Pancreas (tissue), 10 donors: ENCODE measurements around the gene TMEM255B. TPM values are rescaled to one million over a fixed set of nuclear protein-coding genes. Genes with fewer than 3 reads are reported as not detected.
A peak's percentile ranks its signal among the peaks of the same experiment; 100 is the strongest.

Experiments
- ATAC-seq, 4 donors: fragments of 200-7000 bp; cut with Tn5 transposase; one replicate each; pipeline versions ENCODE4 v1.8.0 to v1.9.1; 2020; ENCODE audit warnings: mild to moderate bottlenecking in 4 of 4, moderate library complexity in 4 of 4
- DNase-seq, 6 donors: peaks; one replicate each; pipeline ENCODE4 v3.0.0-alpha.2; 2020
- FAIRE-seq: peaks from 2 replicates; lab custom pipeline; 2012; peaks lifted over from hg19 to GRCh38; lab: Jason Lieb, UNC
- H3K27ac ChIP-seq, 4 donors: fragments of 200-600 bp; sonication (generic); 1 replicate in 3 of 4; 2 replicates in 1 of 4; pipeline versions ENCODE4 v1.5.0 to v1.8.0; 2020
- H3K27me3 ChIP-seq, 4 donors: fragments of 200-600 bp; one replicate each; pipeline ENCODE4 v1.8.0; 2021
- H3K36me3 ChIP-seq, 3 donors: fragments of 200-600 bp; sonication (generic) in 1 of 3; one replicate each; pipeline versions ENCODE4 v1.5.0 to v1.8.0; 2020 to 2021
- H3K4me1 ChIP-seq, 3 donors: fragments of 200-600 bp; one replicate each; pipeline ENCODE4 v1.8.0; 2021
- H3K4me3 ChIP-seq, 4 donors: fragments of 200-600 bp; sonication (generic) in 2 of 4; one replicate each; pipeline versions ENCODE4 v1.5.0 to v1.8.0; 2020 to 2021
- H3K9me3 ChIP-seq, 4 donors: fragments of 200-600 bp; one replicate each; pipeline ENCODE4 v1.8.0; 2021
- CTCF ChIP-seq, 4 donors: fragments of 200-600 bp; sonication (generic) in 3 of 4; IDR thresholded peaks; one replicate each; pipeline versions ENCODE4 v1.5.0 to v1.8.0; 2021; ENCODE audit warnings: antibody characterized with exemption in 4 of 4
- WGBS, 2 donors: extraction: QIAGEN DNeasy Blood & Tissue Kit; methylation state at CpG; one replicate each; pipeline ENCODE4 v1.1.7; 2013; 5-methylcytosine and 5-hydroxymethylcytosine counted together
- intact Hi-C, 3 donors: fragments of 100-400 bp; cut with DNase I; formaldehyde crosslinking; loops; one replicate each; pipeline versions ENCODE4 v1.11.1 to v1.14.2; 2022
- polyA plus RNA-seq, 2 donors: library from polyadenylated mRNA; stranded (reverse); fragments of 200-250 nt; gene quantifications; one replicate each; pipeline ENCODE4 v1.2.3, GENCODE V29; 2013
- total RNA-seq, 6 donors: library from RNA; stranded (reverse); fragmentation: NEBNext Ultra II Directional in 4 of 6; extraction: Animal tissue kit (Norgen Biotek cat#: 25700) in 4 of 6; gene quantifications; one replicate each; pipeline versions ENCODE4 v1.2.1 to v1.2.4, GENCODE V29; 2021 to 2023
- donor health status: healthy with polysubstance abuse.
- donor health status: DM: no; HTN: no; CAD: no; lungs with moderate emphysema.
- donor health status: DM: no; HTN: no; CAD: no.
- donor health status: control.
- donor health status: control.
- donor health status: Bipolar disorder and iron deficiency.
- donor health status: DM: yes; HTN: yes; CAD: no.
- donor health status: DM: no; HTN: no; CAD: no.
- donor health status: DM: no; HTN: no; CAD: no.
- donor health status: DM: yes; HTN: yes; CAD: no.

Gene TMEM255B
- total and polyA plus RNA-seq, 8 donors, result 1.8 to 17.9 (median 4.4) TPM

GRCh38 chr13:113735194-113735593 is 23.8 kb upstream of the TMEM255B start:
- no peak for FAIRE-seq
- Histone ChIP-seq H3K27me3 (no peaks in the 10 kb centered on the region), H3K4me1 (no peaks in the 10 kb centered on the region), H3K27ac (no peak overlapping the region), H3K4me3 (no peak overlapping the region), H3K36me3 (no peaks in the 10 kb centered on the region), H3K9me3 (no peaks in the 10 kb centered on the region)
- 71 to 85% methylated on average over 26 of the region's 26 CpGs for WGBS, 2 donors
- TF ChIP-seq CTCF (IDR thresholded peaks at IDR 0.05), result no peak
- DNase-seq, result peak in 2 of 6 donors; percentile 54 to 56
- ATAC-seq, result no peak
- intact Hi-C loops, result no loop called here

- no peaks in the 10 kb centered on the region for H3K4me1 ChIP-seq
- DNase-seq (peak in 2 of 6 donors; percentile 47), FAIRE-seq (no peak), ATAC-seq (no peak)
- TF ChIP-seq CTCF (IDR thresholded peaks at IDR 0.05), result no peak
- H3K27me3 ChIP-seq, result no peaks in the 10 kb centered on the region
- H3K36me3 ChIP-seq, result no peaks in the 10 kb centered on the region
- no peak overlapping the region for H3K27ac ChIP-seq
- no peak overlapping the region for H3K4me3 ChIP-seq
- 76 to 84% methylated on average over 14 of the region's 14 CpGs for WGBS, 2 donors
- intact Hi-C loops, result no loop called here
- no peaks in the 10 kb centered on the region for H3K9me3 ChIP-seq
Observed at GRCh38 chr13:113735750-113736149, 23.3 kb upstream of the TMEM255B start.

- WGBS, 2 donors, result 54 to 63% methylated on average over 10 of the region's 10 CpGs
- no peak for TF ChIP-seq CTCF (IDR thresholded peaks at IDR 0.05)
- no peak for ATAC-seq
- no peaks in the 10 kb centered on the region for H3K36me3 ChIP-seq
- no peak for FAIRE-seq
- H3K9me3 ChIP-seq, result no peaks in the 10 kb centered on the region
- no peak overlapping the region for H3K4me3 ChIP-seq
- H3K27me3 ChIP-seq, result no peaks in the 10 kb centered on the region
- intact Hi-C loops, result no loop called here
- DNase-seq, result peak in 2 of 6 donors; percentile 26 to 43
- no peak overlapping the region for H3K27ac ChIP-seq
- no peaks in the 10 kb centered on the region for H3K4me1 ChIP-seq
Observed at GRCh38 chr13:113736258-113736731, 22.7 kb upstream of the TMEM255B start.

GRCh38 chr13:113737803-113738202 is 21.2 kb upstream of the TMEM255B start:
- Histone ChIP-seq H3K27me3 (no peaks in the 10 kb centered on the region), H3K9me3 (no peaks in the 10 kb centered on the region), H3K27ac (no peak overlapping the region), H3K4me1 (no peaks in the 10 kb centered on the region), H3K4me3 (no peak overlapping the region), H3K36me3 (no peaks in the 10 kb centered on the region)
- WGBS, 2 donors, result 76 to 86% methylated on average over 5 of the region's 5 CpGs
- no peak for TF ChIP-seq CTCF (IDR thresholded peaks at IDR 0.05)
- intact Hi-C loops, result no loop called here
- ATAC-seq (no peak), FAIRE-seq (no peak), DNase-seq (no peak)

- no peak for FAIRE-seq
- TF ChIP-seq CTCF (IDR thresholded peaks at IDR 0.05), result no peak
Observed at GRCh38 chr13:113739527-113740285, 19.3 kb upstream of the TMEM255B start.

More at GRCh38 chr13:113739527-113740285, 19.3 kb upstream of the TMEM255B start:
- intact Hi-C loops, result no loop called here
- DNase-seq, result peak in 2 of 6 donors; percentile 45
- no peaks in the 10 kb centered on the region for H3K4me1 ChIP-seq
- no peaks in the 10 kb centered on the region for H3K27me3 ChIP-seq
- H3K27ac ChIP-seq, result no peak overlapping the region
- H3K4me3 ChIP-seq, result no peak overlapping the region
- ATAC-seq, result no peak
- H3K36me3 ChIP-seq, result no peaks in the 10 kb centered on the region
- 71 to 84% methylated on average over 22 of the region's 22 CpGs for WGBS, 2 donors
- H3K9me3 ChIP-seq, result no peaks in the 10 kb centered on the region
